ENCODE measurements around the gene CWC25.

DNA sequence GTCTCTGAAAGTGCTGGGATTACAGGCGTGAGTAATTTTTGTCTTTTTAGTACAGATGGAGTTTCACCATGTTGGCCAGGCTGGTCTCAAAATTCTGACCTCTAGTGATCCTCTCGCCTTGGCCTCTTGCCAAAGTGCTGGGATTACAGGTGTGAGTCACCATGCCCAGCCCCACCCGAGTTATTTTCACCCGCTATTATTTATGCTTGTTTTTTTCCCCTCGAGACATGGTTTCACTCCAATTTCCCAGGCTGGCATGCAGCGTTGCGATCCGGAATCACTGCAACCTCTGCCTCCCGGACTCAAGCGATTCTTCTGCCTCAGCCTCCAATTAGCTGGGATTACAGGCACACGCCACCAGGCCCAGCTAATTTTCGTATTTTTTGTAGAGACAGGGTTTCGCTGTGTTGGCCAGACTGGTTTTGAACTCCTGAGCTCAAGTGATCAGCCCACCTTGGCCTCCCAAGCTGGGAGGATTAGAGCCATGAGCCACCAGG is 19.2 kb upstream of the CWC25 start:
- TF ChIP-seq EZH2 (IDR thresholded peaks at IDR 0.05; ENCODE audit: borderline replicate concordance, low read depth, low read length, poor library complexity, severe bottlenecking): no peak
- TF ChIP-seq, protein P1, sequence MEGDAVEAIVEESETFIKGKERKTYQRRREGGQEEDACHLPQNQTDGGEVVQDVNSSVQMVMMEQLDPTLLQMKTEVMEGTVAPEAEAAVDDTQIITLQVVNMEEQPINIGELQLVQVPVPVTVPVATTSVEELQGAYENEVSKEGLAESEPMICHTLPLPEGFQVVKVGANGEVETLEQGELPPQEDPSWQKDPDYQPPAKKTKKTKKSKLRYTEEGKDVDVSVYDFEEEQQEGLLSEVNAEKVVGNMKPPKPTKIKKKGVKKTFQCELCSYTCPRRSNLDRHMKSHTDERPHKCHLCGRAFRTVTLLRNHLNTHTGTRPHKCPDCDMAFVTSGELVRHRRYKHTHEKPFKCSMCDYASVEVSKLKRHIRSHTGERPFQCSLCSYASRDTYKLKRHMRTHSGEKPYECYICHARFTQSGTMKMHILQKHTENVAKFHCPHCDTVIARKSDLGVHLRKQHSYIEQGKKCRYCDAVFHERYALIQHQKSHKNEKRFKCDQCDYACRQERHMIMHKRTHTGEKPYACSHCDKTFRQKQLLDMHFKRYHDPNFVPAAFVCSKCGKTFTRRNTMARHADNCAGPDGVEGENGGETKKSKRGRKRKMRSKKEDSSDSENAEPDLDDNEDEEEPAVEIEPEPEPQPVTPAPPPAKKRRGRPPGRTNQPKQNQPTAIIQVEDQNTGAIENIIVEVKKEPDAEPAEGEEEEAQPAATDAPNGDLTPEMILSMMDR (conservative IDR thresholded peaks at IDR 0.05; ENCODE audit: low read depth, low read length): no peak
